Measurements from ENCODE around the gene CAMK1. TPM values are rescaled to one million over a fixed set of nuclear protein-coding genes. Genes with fewer than 3 reads are reported as not detected.
A peak's percentile ranks its signal among the peaks of the same experiment; 100 is the strongest.

The CAMK1 gene
- total and polyA plus RNA-seq, 9 of the 15 experiments (the other 6 are each of a cell fraction or from before 2014, with no cell fraction given): 0.23 to 10.7 (median 6.0) TPM

GRCh38 chr3:9715764-9716437 lies 53.8 kb downstream of the CAMK1 start (continued):
- TF ChIP-seq CBX2 (IDR thresholded peaks at IDR 0.05; ENCODE audit: insufficient read depth, low read length, poor library complexity, severe bottlenecking) (no peak), TEAD2 (tag; IDR thresholded peaks at IDR 0.05) (no peak), IRF9 (tag; IDR thresholded peaks at IDR 0.05) (no peak), ZNF354B (CRISPR knock-in tag; IDR thresholded peaks at IDR 0.05) (no peak), GTF2E2 (tag; IDR thresholded peaks at IDR 0.05) (peak; percentile 60; the same call in 1 of the 2 replicates), NONO (IDR thresholded peaks at IDR 0.05; ENCODE audit: low read depth in 2 of 2, low read length in 1 of 2) (peak in 1 of 2 experiments; percentile 54; a peak in 1 of 4 replicates), SMARCA4 (IDR thresholded peaks at IDR 0.05) (peak; percentile 94), EWSR1 (IDR thresholded peaks at IDR 0.05; ENCODE audit: borderline replicate concordance, low read depth, partially characterized antibody) (no peak), MCM5 (IDR thresholded peaks at IDR 0.05; ENCODE audit: low read depth) (no peak), SAFB2 (IDR thresholded peaks at IDR 0.05; ENCODE audit: borderline replicate concordance, low read depth, low read length, severe bottlenecking) (no peak), POLR2H (tag; IDR thresholded peaks at IDR 0.05; ENCODE audit: low read depth) (no peak), DMBX1 (CRISPR knock-in tag; IDR thresholded peaks at IDR 0.05; ENCODE audit: borderline replicate concordance) (no peak), POLR2AphosphoS2 (IDR thresholded peaks at IDR 0.05; ENCODE audit: low read length) (no peak), PREB (CRISPR knock-in tag; IDR thresholded peaks at IDR 0.05) (0 out of 2 replicates have a peak, but pooled peaks have one; percentile 82), CBFA2T2 (conservative IDR thresholded peaks at IDR 0.05) (peak; percentile 76), LCOR (CRISPR knock-in tag; IDR thresholded peaks at IDR 0.05) (peak; percentile 34), CREBBP (IDR thresholded peaks at IDR 0.05; ENCODE audit: low read depth, low read length) (no peak), MEF2A (IDR thresholded peaks at IDR 0.05; ENCODE audit: control insufficient read depth, low read depth, low read length) (no peak), COPS2 (conservative IDR thresholded peaks at IDR 0.05) (no peak), GABPA (tag; conservative IDR thresholded peaks at IDR 0.05; ENCODE audit: low read depth) (peak; percentile 54), ZNF282 (CRISPR knock-in tag; IDR thresholded peaks at IDR 0.05) (no peak), ADNP (tag; IDR thresholded peaks at IDR 0.05) (peak; percentile 48), CSDE1 (IDR thresholded peaks at IDR 0.05) (no peak), BRD4 (IDR thresholded peaks at IDR 0.05) (no peak)
- TF ChIP-seq, protein P1, sequence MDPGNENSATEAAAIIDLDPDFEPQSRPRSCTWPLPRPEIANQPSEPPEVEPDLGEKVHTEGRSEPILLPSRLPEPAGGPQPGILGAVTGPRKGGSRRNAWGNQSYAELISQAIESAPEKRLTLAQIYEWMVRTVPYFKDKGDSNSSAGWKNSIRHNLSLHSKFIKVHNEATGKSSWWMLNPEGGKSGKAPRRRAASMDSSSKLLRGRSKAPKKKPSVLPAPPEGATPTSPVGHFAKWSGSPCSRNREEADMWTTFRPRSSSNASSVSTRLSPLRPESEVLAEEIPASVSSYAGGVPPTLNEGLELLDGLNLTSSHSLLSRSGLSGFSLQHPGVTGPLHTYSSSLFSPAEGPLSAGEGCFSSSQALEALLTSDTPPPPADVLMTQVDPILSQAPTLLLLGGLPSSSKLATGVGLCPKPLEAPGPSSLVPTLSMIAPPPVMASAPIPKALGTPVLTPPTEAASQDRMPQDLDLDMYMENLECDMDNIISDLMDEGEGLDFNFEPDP (CRISPR knock-in tag; IDR thresholded peaks at IDR 0.05): no peak
- TF ChIP-seq, protein P2, sequence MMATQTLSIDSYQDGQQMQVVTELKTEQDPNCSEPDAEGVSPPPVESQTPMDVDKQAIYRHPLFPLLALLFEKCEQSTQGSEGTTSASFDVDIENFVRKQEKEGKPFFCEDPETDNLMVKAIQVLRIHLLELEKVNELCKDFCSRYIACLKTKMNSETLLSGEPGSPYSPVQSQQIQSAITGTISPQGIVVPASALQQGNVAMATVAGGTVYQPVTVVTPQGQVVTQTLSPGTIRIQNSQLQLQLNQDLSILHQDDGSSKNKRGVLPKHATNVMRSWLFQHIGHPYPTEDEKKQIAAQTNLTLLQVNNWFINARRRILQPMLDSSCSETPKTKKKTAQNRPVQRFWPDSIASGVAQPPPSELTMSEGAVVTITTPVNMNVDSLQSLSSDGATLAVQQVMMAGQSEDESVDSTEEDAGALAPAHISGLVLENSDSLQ (IDR thresholded peaks at IDR 0.05): peak; percentile 91
